Keratinocyte (primary cell): ENCODE data around the gene C1orf216.

Source experiments
- CTCF ChIP-seq, 3 experiments: IDR thresholded peaks in 1 of 3; conservative IDR thresholded peaks in 1 of 3; optimal IDR thresholded peaks in 1 of 3; 2 replicates in 2 of 3; 3 replicates in 1 of 3; pipeline versions ENCODE3 to v1.5.1; 2011; ENCODE audit warnings: low read length in 3 of 3, mild to moderate bottlenecking in 3 of 3, moderate library complexity in 2 of 3, control low read depth in 1 of 3, inconsistent platforms in 1 of 3; ENCODE audit not compliant: insufficient read depth in 2 of 3; ENCODE audit errors: extremely low read depth in 1 of 3
- EZH2 ChIP-seq: IDR thresholded peaks from one replicate; pipeline ENCODE4 v1.6.1; 2012; ENCODE audit warnings: inconsistent platforms, mild to moderate bottlenecking, low read length, moderate library complexity

- TF ChIP-seq CTCF (optimal IDR thresholded peaks at IDR 0.05 in 1 of 3, IDR thresholded peaks at IDR 0.05 in 1 of 3, conservative IDR thresholded peaks at IDR 0.05 in 1 of 3; ENCODE audit: extremely low read depth in 1 of 3, insufficient read depth in 2 of 3, low read length in 3 of 3) (no peak), EZH2 (no peak)
Measured at GRCh38 chr1:35666916-35667315, 51.8 kb downstream of the C1orf216 start.
